ENCODE measurements around the gene NMNAT3. TPM values are rescaled to one million over a fixed set of nuclear protein-coding genes. Genes with fewer than 3 reads are reported as not detected.

NMNAT3 gene
- polyA plus RNA-seq, 1 donor (not counting 4 experiments of a cell fraction or from before 2014, with no cell fraction given), result 1.6 TPM

DNA sequence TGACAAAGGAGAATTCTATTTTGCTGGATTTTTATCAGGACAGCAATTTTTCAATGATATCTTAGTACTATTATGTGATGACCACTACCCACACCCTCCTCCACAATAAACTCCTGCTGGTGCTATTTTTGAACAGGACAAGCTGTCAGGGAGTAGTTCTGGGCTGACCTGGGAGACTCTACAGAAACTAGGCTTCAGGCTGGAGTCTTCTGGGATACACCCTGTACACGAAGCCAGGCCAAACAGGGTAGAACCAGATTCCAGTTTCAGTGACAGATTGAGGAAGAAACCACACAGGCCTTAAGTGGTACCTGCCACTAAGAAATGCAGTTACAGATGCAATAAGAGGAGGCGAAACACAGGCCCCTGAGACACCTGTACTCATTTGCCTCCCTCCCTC lies 12.8 kb downstream of the NMNAT3 start:
- no peaks in the 10 kb centered on the region for H3K9me3 ChIP-seq (ENCODE audit: control insufficient read depth, low read depth, low read length)
- no peaks in the 10 kb centered on the region for H3K4me1 ChIP-seq (ENCODE audit: control insufficient read depth, extremely low read depth, insufficient read depth, low read length)
- no peak overlapping the region for H3K9ac ChIP-seq (ENCODE audit: control insufficient read depth, extremely low read depth, insufficient read depth, low read length)
- H3K27ac ChIP-seq (ENCODE audit: control insufficient read depth, insufficient read depth, low read length), result no peak overlapping the region
- H3K4me2 ChIP-seq (ENCODE audit: control insufficient read depth, extremely low read depth, insufficient read depth, low read depth, low read length), result no peak overlapping the region
- dilution Hi-C loops (cut with MboI; ENCODE audit: extremely low pct_ligation_motif_present, low sequenced_read_pairs), result no loop called here
- H3K27me3 ChIP-seq (ENCODE audit: control insufficient read depth, extremely low read depth, insufficient read depth, low read length), result no peaks in the 10 kb centered on the region
- H3K36me3 ChIP-seq (ENCODE audit: control insufficient read depth in 2 of 2, extremely low read depth in 1 of 2, insufficient read depth in 2 of 2, low read length in 2 of 2), result no peaks in the 10 kb centered on the region
- DNase-seq (ENCODE audit: low read depth, low spot score), result no peak
- TF ChIP-seq, protein P1, sequence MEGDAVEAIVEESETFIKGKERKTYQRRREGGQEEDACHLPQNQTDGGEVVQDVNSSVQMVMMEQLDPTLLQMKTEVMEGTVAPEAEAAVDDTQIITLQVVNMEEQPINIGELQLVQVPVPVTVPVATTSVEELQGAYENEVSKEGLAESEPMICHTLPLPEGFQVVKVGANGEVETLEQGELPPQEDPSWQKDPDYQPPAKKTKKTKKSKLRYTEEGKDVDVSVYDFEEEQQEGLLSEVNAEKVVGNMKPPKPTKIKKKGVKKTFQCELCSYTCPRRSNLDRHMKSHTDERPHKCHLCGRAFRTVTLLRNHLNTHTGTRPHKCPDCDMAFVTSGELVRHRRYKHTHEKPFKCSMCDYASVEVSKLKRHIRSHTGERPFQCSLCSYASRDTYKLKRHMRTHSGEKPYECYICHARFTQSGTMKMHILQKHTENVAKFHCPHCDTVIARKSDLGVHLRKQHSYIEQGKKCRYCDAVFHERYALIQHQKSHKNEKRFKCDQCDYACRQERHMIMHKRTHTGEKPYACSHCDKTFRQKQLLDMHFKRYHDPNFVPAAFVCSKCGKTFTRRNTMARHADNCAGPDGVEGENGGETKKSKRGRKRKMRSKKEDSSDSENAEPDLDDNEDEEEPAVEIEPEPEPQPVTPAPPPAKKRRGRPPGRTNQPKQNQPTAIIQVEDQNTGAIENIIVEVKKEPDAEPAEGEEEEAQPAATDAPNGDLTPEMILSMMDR (optimal IDR thresholded peaks at IDR 0.05 in 1 of 3, IDR thresholded peaks at IDR 0.05 in 1 of 3, conservative IDR thresholded peaks at IDR 0.05 in 1 of 3; ENCODE audit: extremely low read depth in 1 of 3, insufficient read depth in 2 of 3, low read length in 3 of 3), result no peak
- TF ChIP-seq EZH2 (IDR thresholded peaks at IDR 0.05; ENCODE audit: low read length), result no peak
- H3K79me2 ChIP-seq (ENCODE audit: control insufficient read depth, insufficient read depth, low read length), result no peaks in the 10 kb centered on the region
- H2AFZ ChIP-seq (ENCODE audit: control insufficient read depth, low read length), result no peak overlapping the region
- no peaks in the 10 kb centered on the region for H3K9me1 ChIP-seq (ENCODE audit: control insufficient read depth, extremely low read depth, insufficient read depth, low read length)
- no peaks in the 10 kb centered on the region for H4K20me1 ChIP-seq (ENCODE audit: control insufficient read depth, extremely low read depth, insufficient read depth, low read length)
- no peak for FAIRE-seq
- H3K4me3 ChIP-seq (ENCODE audit: control insufficient read depth in 2 of 3, extremely low read depth in 1 of 3, insufficient read depth in 2 of 3, low read depth in 1 of 3, low read length in 3 of 3), result no peak overlapping the region

DNA sequence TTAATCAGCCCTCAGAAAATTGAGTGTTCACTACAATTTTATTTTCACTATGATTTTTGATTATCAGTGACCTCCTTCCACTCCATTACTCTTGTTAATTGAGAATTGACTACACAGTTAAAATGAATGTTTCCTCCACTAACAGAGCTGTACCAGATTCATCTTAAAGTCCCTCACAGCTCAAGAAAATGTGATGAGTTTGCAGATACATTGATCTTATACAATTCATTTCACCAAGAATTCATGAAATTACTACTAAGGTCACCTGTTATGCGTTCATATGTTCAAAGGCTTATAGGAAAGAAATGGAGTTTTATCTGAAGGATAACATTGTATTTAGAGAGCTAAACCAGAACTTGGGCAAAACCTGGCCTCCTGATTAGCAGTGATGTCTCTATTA lies 17.5 kb downstream of the NMNAT3 start:
- no peak overlapping the region for H3K4me2 ChIP-seq (ENCODE audit: control insufficient read depth, extremely low read depth, insufficient read depth, low read depth, low read length)
- H3K4me3 ChIP-seq (ENCODE audit: control insufficient read depth in 2 of 3, extremely low read depth in 1 of 3, insufficient read depth in 2 of 3, low read depth in 1 of 3, low read length in 3 of 3), result no peak overlapping the region
- H3K9me1 ChIP-seq (ENCODE audit: control insufficient read depth, extremely low read depth, insufficient read depth, low read length), result no peaks in the 10 kb centered on the region
- no peak for TF ChIP-seq EZH2 (IDR thresholded peaks at IDR 0.05; ENCODE audit: low read length)
- TF ChIP-seq, protein P1 (optimal IDR thresholded peaks at IDR 0.05 in 1 of 3, IDR thresholded peaks at IDR 0.05 in 1 of 3, conservative IDR thresholded peaks at IDR 0.05 in 1 of 3; ENCODE audit: extremely low read depth in 1 of 3, insufficient read depth in 2 of 3, low read length in 3 of 3), result no peak
- H3K79me2 ChIP-seq (ENCODE audit: control insufficient read depth, insufficient read depth, low read length), result no peaks in the 10 kb centered on the region
- H3K9ac ChIP-seq (ENCODE audit: control insufficient read depth, extremely low read depth, insufficient read depth, low read length), result no peak overlapping the region
- no peak overlapping the region for H3K27ac ChIP-seq (ENCODE audit: control insufficient read depth, insufficient read depth, low read length)
- dilution Hi-C loops (cut with MboI; ENCODE audit: extremely low pct_ligation_motif_present, low sequenced_read_pairs), result no loop called here
- H3K36me3 ChIP-seq (ENCODE audit: control insufficient read depth in 2 of 2, extremely low read depth in 1 of 2, insufficient read depth in 2 of 2, low read length in 2 of 2), result no peaks in the 10 kb centered on the region
- H3K27me3 ChIP-seq (ENCODE audit: control insufficient read depth, extremely low read depth, insufficient read depth, low read length), result no peaks in the 10 kb centered on the region
- no peaks in the 10 kb centered on the region for H3K9me3 ChIP-seq (ENCODE audit: control insufficient read depth, low read depth, low read length)
- no peak overlapping the region for H2AFZ ChIP-seq (ENCODE audit: control insufficient read depth, low read length)
- peaks cover under 1% of the 10 kb centered on the region for H3K4me1 ChIP-seq (ENCODE audit: control insufficient read depth, extremely low read depth, insufficient read depth, low read length)
- no peaks in the 10 kb centered on the region for H4K20me1 ChIP-seq (ENCODE audit: control insufficient read depth, extremely low read depth, insufficient read depth, low read length)
- DNase-seq (ENCODE audit: low read depth, low spot score) (no peak), FAIRE-seq (no peak)

Measured in keratinocyte (primary cell).